LNCAP (cell line): ENCODE measurements around the gene ZNF548.

Experiments
- TF ChIP-seq, protein P1 (sequence below): fragments of 450-650 bp; IDR thresholded peaks from 2 replicates; pipeline ENCODE4 v1.5.1; 2017; ENCODE audit warnings: mild to moderate bottlenecking

The ZNF548 gene

GRCh38 chr19:57437931-57438330, 48.3 kb downstream of the ZNF548 start:
- TF ChIP-seq, protein P1, sequence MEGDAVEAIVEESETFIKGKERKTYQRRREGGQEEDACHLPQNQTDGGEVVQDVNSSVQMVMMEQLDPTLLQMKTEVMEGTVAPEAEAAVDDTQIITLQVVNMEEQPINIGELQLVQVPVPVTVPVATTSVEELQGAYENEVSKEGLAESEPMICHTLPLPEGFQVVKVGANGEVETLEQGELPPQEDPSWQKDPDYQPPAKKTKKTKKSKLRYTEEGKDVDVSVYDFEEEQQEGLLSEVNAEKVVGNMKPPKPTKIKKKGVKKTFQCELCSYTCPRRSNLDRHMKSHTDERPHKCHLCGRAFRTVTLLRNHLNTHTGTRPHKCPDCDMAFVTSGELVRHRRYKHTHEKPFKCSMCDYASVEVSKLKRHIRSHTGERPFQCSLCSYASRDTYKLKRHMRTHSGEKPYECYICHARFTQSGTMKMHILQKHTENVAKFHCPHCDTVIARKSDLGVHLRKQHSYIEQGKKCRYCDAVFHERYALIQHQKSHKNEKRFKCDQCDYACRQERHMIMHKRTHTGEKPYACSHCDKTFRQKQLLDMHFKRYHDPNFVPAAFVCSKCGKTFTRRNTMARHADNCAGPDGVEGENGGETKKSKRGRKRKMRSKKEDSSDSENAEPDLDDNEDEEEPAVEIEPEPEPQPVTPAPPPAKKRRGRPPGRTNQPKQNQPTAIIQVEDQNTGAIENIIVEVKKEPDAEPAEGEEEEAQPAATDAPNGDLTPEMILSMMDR: no peak

- TF ChIP-seq, protein P1: no peak
Observed at GRCh38 chr19:57438925-57439324, 49.3 kb downstream of the ZNF548 start.

- TF ChIP-seq, protein P1: no peak
Observed at GRCh38 chr19:57441979-57442752, 52.5 kb downstream of the ZNF548 start.

GRCh38 chr19:57443121-57443696, 53.6 kb downstream of the ZNF548 start:
- TF ChIP-seq, protein P1: no peak

DNA sequence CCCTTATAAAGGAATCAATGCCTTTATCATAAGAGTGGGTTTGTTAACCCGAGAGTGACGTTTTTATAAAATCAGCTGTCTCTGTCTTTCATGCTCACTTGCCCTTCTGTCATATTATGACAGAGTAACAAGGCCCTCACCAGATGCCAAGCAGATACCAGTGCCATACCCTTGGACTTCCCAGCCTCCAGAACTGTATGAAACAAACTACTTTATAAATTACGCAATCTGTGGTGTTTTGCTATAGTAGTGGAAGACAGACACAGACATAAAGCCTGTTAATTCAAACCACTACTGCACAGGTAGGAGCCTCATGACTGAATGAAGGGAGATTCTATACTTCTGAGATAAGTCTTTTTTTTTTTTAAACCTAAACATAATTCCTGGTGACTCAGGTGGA, 62.7 kb downstream of the ZNF548 start:
- TF ChIP-seq, protein P1: no peak
